ENCODE data around the gene ARHGAP36. TPM values are rescaled to one million over a fixed set of nuclear protein-coding genes. Genes with fewer than 3 reads are reported as not detected.

Gene ARHGAP36
- total RNA-seq, 1 donor from 2014 or later = not detected

DNA sequence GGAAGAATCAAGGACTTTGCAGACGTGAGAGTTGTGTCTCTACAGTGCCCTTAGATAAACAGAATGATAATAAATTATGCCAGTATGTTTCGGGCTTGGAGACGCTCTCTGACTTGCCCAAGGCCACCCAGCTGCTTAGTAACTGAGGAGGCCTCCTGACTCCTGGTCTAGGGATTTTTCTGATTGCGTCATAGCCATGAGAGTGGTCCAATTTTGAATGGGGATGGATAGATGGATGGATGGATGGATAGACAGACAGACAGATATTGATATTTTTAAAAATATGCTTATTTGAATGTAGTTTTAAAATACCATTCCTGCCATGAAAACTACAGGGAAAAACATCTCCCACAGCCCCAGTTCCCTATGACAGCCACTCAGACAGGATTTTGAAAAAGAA, 15.5 kb downstream of the ARHGAP36 start:
- TF ChIP-seq, protein P1, sequence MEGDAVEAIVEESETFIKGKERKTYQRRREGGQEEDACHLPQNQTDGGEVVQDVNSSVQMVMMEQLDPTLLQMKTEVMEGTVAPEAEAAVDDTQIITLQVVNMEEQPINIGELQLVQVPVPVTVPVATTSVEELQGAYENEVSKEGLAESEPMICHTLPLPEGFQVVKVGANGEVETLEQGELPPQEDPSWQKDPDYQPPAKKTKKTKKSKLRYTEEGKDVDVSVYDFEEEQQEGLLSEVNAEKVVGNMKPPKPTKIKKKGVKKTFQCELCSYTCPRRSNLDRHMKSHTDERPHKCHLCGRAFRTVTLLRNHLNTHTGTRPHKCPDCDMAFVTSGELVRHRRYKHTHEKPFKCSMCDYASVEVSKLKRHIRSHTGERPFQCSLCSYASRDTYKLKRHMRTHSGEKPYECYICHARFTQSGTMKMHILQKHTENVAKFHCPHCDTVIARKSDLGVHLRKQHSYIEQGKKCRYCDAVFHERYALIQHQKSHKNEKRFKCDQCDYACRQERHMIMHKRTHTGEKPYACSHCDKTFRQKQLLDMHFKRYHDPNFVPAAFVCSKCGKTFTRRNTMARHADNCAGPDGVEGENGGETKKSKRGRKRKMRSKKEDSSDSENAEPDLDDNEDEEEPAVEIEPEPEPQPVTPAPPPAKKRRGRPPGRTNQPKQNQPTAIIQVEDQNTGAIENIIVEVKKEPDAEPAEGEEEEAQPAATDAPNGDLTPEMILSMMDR (IDR thresholded peaks at IDR 0.05) = no peak
- intact Hi-C loops (cut with DNase I) = no loop called here
- Histone ChIP-seq H3K27ac (no peak overlapping the region), H3K27me3 (ENCODE audit: low read depth) (peaks cover 5% of the 10 kb centered on the region), H3K36me3 (no peaks in the 10 kb centered on the region), H3K4me3 (no peak overlapping the region), H3K4me1 (no peaks in the 10 kb centered on the region), H3K9me3 (no peaks in the 10 kb centered on the region)
- ATAC-seq = no peak
- no peak for DNase-seq

- no peaks in the 10 kb centered on the region for H3K36me3 ChIP-seq
- no peak for ATAC-seq
- H3K4me1 ChIP-seq = no peaks in the 10 kb centered on the region
- no peak overlapping the region for H3K27ac ChIP-seq
- H3K9me3 ChIP-seq = no peaks in the 10 kb centered on the region
- TF ChIP-seq, protein P1 (IDR thresholded peaks at IDR 0.05) = no peak
- no peak for DNase-seq
- no peak overlapping the region for H3K4me3 ChIP-seq
- peaks cover 19% of the 10 kb centered on the region for H3K27me3 ChIP-seq (ENCODE audit: low read depth)
- intact Hi-C loops (cut with DNase I) = no loop called here
These were observed 23.9 kb downstream of the ARHGAP36 start for GRCh38 chrX:131081772-131082740.

GRCh38 chrX:131083510-131084142, 25.5 kb downstream of the ARHGAP36 start:
- TF ChIP-seq, protein P1 (IDR thresholded peaks at IDR 0.05) = no peak
- H3K27ac ChIP-seq = no peak overlapping the region
- no peaks in the 10 kb centered on the region for H3K36me3 ChIP-seq
- intact Hi-C loops (cut with DNase I) = no loop called here
- DNase-seq (no peak), ATAC-seq (no peak)
- H3K4me3 ChIP-seq = no peak overlapping the region
- H3K4me1 ChIP-seq = no peaks in the 10 kb centered on the region
- H3K27me3 ChIP-seq (ENCODE audit: low read depth) = peaks cover 19% of the 10 kb centered on the region
- no peaks in the 10 kb centered on the region for H3K9me3 ChIP-seq

DNA sequence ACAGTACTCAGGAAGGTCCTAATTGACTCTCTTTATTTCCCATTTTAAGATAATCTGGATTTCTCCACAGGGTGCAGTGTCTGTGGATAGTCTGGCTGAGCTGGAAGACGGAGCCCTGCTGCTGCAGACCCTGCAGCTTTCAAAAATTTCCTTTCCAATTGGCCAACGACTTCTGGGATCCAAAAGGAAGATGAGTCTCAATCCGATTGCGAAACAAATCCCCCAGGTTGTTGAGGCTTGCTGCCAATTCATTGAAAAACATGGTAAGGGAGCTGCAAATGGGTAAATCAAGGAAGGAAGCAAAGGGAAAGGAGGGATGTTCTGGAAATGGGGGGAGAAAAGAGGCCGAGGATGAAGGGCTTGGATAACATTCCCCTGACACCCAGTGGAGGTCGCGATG, 26.0 kb downstream of the ARHGAP36 start:
- H3K4me1 ChIP-seq = no peaks in the 10 kb centered on the region
- H3K36me3 ChIP-seq = no peaks in the 10 kb centered on the region
- H3K27ac ChIP-seq = no peak overlapping the region
- ATAC-seq = no peak
- intact Hi-C loops (cut with DNase I) = no loop called here
- H3K9me3 ChIP-seq = no peaks in the 10 kb centered on the region
- H3K4me3 ChIP-seq = no peak overlapping the region
- TF ChIP-seq, protein P1 (IDR thresholded peaks at IDR 0.05) = no peak
- no peak for DNase-seq
- H3K27me3 ChIP-seq (ENCODE audit: low read depth) = peaks cover 19% of the 10 kb centered on the region

GRCh38 chrX:131136776-131137175, 78.6 kb downstream of the ARHGAP36 start:
- TF ChIP-seq, protein P1 (IDR thresholded peaks at IDR 0.05) = no peak
- intact Hi-C loops (cut with DNase I) = no loop called here

More at GRCh38 chrX:131136776-131137175, 78.6 kb downstream of the ARHGAP36 start:
- no peaks in the 10 kb centered on the region for H3K27me3 ChIP-seq (ENCODE audit: low read depth)
- ATAC-seq (no peak), DNase-seq (no peak)
- H3K4me3 ChIP-seq = no peak overlapping the region
- no peaks in the 10 kb centered on the region for H3K9me3 ChIP-seq
- no peak overlapping the region for H3K27ac ChIP-seq
- H3K36me3 ChIP-seq = no peaks in the 10 kb centered on the region
- no peaks in the 10 kb centered on the region for H3K4me1 ChIP-seq
